Neural cell (in vitro differentiated cells): Measurements from ENCODE around the gene PAFAH2.
"Not testable (repeated sequence)": the region's sequence is repeated elsewhere in the genome, so short reads cannot be mapped to it uniquely, and the experiment has no call there.

ENCODE experiments used
- CTCF ChIP-seq: fragments of 450-650 bp; IDR thresholded peaks from 2 replicates; pipeline ENCODE4 v1.5.1; 2014; ENCODE audit warnings: antibody characterized with exemption, mild to moderate bottlenecking, moderate library complexity; ENCODE audit not compliant: poor library complexity, severe bottlenecking
- EP300 ChIP-seq: fragments of 450-650 bp; conservative IDR thresholded peaks from 2 replicates; pipeline ENCODE4 v1.6.1; 2014; ENCODE audit warnings: antibody characterized with exemption, mild to moderate bottlenecking, moderate library complexity; ENCODE audit not compliant: poor library complexity, severe bottlenecking
- POLR2AphosphoS5 ChIP-seq: IDR thresholded peaks from 2 replicates; pipeline ENCODE4 v1.6.1; 2012

DNA sequence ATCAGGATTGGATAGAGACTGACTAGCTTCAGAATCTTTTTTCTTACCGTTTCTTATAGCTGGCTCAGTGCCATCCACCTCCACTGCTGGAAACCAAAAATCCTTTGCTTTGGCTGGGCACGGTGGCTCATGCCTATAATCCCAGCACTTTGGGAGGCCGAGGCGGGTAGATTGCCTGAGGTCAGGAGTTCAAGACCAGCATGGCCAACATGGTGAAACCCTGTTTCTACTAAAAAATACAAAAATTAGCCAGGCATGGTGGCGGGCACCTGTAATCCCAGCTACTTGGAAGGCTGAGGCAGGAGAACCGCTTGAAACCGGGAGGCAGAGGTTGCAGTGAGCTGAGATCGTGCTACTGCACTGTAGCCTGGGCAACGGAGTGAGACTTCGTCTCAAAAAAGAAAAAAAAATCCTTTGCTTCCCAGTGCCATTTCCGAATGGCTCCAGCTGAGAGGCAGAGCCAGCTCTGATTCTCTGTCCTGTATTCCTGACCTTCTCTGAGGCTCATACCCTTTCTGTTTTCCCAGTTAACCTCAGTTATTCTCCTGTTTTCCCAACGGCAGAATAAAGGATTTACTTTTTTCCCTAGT lies 65.0 kb downstream of the PAFAH2 start:
- not testable (repeated sequence) for TF ChIP-seq POLR2AphosphoS5, EP300, CTCF
